ENCODE measurements around the gene HIBADH.

HIBADH gene

DNA sequence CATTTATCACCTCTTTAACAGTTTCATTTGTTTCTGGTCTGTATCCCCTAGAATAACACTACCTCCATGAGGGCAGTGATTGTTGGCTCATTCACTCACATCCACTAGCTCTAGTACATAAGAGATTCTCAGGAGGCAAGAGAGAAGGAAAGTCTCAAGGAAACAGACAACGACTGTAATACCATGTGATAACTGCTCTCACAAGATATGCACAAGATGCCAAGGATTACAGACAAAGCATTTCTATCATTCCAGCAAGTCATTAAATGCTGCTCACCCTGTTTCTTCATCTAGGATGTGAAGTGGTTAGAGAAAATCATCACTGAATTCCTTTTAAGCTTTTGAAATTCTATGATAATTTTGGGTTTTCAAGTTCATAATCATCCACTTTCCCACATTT is 115.3 kb downstream of the HIBADH start:
- Mint-ChIP-seq H3K36me3 (ENCODE audit: low read depth) (peaks cover 13% of the 10 kb centered on the region), H3K4me1 (ENCODE audit: low read depth) (no peaks in the 10 kb centered on the region), H3K4me3 (no peak overlapping the region), H3K27ac (no peak overlapping the region), H3K27me3 (no peaks in the 10 kb centered on the region), H3K9me3 (no peaks in the 10 kb centered on the region)
- DNase-seq: no peak

DNA sequence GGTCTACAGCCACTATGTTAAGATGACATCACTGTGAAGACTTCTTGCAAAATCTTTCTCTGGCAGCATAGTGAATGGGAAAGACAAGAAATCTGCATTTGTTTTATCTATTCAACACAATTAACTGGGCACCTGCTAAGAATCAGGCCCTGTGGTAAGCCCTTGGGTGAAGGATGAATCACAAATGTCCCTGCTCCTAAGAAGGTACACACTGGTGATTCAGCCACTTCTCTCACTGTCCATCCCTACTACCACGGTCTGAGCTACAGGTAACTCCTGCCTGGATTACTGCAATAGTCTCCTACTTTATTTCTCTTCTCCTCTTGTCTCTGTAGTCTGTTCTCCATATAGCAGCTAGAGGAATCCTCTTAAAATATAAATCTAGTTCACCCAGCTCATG is 116.1 kb downstream of the HIBADH start:
- Mint-ChIP-seq H3K9me3 (no peaks in the 10 kb centered on the region), H3K27me3 (no peaks in the 10 kb centered on the region), H3K36me3 (ENCODE audit: low read depth) (peaks cover 21% of the 10 kb centered on the region), H3K4me3 (no peak overlapping the region), H3K27ac (no peak overlapping the region), H3K4me1 (ENCODE audit: low read depth) (no peaks in the 10 kb centered on the region)
- DNase-seq: no peak

GRCh38 chr7:27535795-27536194 is 126.9 kb downstream of the HIBADH start:
- no peak overlapping the region for H3K27ac Mint-ChIP-seq
- no peaks in the 10 kb centered on the region for H3K27me3 Mint-ChIP-seq
- no peaks in the 10 kb centered on the region for H3K4me1 Mint-ChIP-seq (ENCODE audit: low read depth)

DNA sequence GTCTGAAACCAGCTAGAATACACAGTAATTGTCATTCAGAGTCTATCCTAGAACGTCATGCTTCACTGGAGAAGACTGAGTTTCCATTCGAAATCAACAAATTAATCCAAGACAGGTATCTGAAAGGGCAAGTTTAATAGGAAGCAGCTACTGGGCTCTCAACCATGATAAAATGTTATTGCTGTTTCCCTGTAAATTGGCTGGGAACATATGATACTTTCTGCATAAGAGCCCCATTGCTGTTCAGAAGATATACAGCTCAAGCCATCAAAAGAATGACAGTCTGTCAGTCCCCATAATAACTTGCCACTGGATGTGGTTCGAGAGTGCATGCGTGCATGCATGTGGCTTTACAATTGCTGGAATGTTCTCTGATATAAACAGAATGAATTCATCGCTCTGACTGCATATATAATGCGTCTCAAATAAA is 129.0 kb downstream of the HIBADH start:
- Mint-ChIP-seq H3K27ac (no peak overlapping the region), H3K4me3 (no peak overlapping the region), H3K27me3 (no peaks in the 10 kb centered on the region), H3K36me3 (ENCODE audit: low read depth) (peaks cover 36% of the 10 kb centered on the region), H3K9me3 (no peaks in the 10 kb centered on the region), H3K4me1 (ENCODE audit: low read depth) (no peaks in the 10 kb centered on the region)
- DNase-seq: no peak

More at GRCh38 chr7:27535795-27536194, 126.9 kb downstream of the HIBADH start:
- H3K4me3 Mint-ChIP-seq: no peak overlapping the region
- no peaks in the 10 kb centered on the region for H3K9me3 Mint-ChIP-seq
- DNase-seq: no peak
- H3K36me3 Mint-ChIP-seq (ENCODE audit: low read depth): peaks cover 34% of the 10 kb centered on the region

GRCh38 chr7:27532314-27532713 is 130.4 kb downstream of the HIBADH start:
- no peak overlapping the region for H3K4me3 Mint-ChIP-seq
- no peak overlapping the region for H3K27ac Mint-ChIP-seq
- no peaks in the 10 kb centered on the region for H3K27me3 Mint-ChIP-seq
- no peak for DNase-seq
- H3K9me3 Mint-ChIP-seq: no peaks in the 10 kb centered on the region
- no peaks in the 10 kb centered on the region for H3K4me1 Mint-ChIP-seq (ENCODE audit: low read depth)
- H3K36me3 Mint-ChIP-seq (ENCODE audit: low read depth): peaks cover 41% of the 10 kb centered on the region

GRCh38 chr7:27527348-27527714 is 135.4 kb downstream of the HIBADH start:
- no peak overlapping the region for H3K4me3 Mint-ChIP-seq
- H3K36me3 Mint-ChIP-seq (ENCODE audit: low read depth): peaks cover 69% of the 10 kb centered on the region
- DNase-seq: no peak
- no peak overlapping the region for H3K27ac Mint-ChIP-seq
- H3K27me3 Mint-ChIP-seq: no peaks in the 10 kb centered on the region
- no peaks in the 10 kb centered on the region for H3K9me3 Mint-ChIP-seq
- no peaks in the 10 kb centered on the region for H3K4me1 Mint-ChIP-seq (ENCODE audit: low read depth)

- Mint-ChIP-seq H3K27ac (no peak overlapping the region), H3K36me3 (ENCODE audit: low read depth) (peaks cover 69% of the 10 kb centered on the region), H3K4me1 (ENCODE audit: low read depth) (no peaks in the 10 kb centered on the region), H3K27me3 (no peaks in the 10 kb centered on the region), H3K9me3 (no peaks in the 10 kb centered on the region), H3K4me3 (no peak overlapping the region)
- DNase-seq: no peak
These were observed 135.9 kb downstream of the HIBADH start for GRCh38 chr7:27526611-27527347.

DNA sequence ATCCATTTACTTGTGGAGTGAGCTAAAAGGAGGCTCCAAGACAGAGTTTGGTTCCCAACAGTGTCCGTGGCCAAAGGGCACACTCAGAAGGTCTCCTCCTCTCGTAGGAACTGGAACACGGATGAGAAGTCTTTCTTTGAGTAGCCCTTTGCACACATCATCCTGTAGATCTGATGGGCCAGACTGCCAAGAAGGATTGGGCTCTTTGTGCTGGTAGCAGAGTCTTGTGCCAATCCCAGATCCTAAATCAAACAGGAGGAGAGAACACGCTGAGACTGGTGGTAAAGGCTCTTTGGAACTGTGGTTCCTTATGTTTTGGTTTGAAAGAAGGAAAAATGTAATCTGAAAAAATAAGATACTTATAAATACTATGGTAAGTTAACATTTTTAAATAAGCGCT is 136.6 kb downstream of the HIBADH start:
- no peaks in the 10 kb centered on the region for H3K9me3 Mint-ChIP-seq
- no peak overlapping the region for H3K27ac Mint-ChIP-seq
- no peak for DNase-seq
- no peaks in the 10 kb centered on the region for H3K27me3 Mint-ChIP-seq
- H3K4me3 Mint-ChIP-seq: no peak overlapping the region
- H3K36me3 Mint-ChIP-seq (ENCODE audit: low read depth): peaks cover 68% of the 10 kb centered on the region
- no peaks in the 10 kb centered on the region for H3K4me1 Mint-ChIP-seq (ENCODE audit: low read depth)

DNA sequence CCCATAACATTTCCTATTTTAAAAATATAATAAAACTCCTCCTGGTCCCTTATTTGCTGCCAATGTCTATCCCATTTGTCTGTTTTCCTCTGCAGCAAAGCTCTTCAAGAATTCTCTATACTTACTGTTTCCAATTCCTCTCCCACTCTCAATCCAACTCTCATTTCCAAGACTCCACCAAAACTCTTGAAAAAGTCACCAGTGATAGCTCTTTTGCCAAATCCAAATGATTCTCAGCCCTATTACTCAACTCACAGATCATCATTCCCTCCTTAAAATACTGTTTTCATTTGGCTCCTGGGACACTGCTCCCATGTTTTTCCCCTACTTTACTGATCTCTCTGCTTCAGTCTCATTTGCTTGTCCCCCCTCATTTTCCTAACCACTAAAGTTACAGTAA is 139.4 kb downstream of the HIBADH start:
- Mint-ChIP-seq H3K4me3 (no peak overlapping the region), H3K4me1 (ENCODE audit: low read depth) (no peaks in the 10 kb centered on the region), H3K27me3 (no peaks in the 10 kb centered on the region), H3K9me3 (no peaks in the 10 kb centered on the region), H3K27ac (no peak overlapping the region), H3K36me3 (ENCODE audit: low read depth) (peaks cover 44% of the 10 kb centered on the region)
- no peak for DNase-seq

DNA sequence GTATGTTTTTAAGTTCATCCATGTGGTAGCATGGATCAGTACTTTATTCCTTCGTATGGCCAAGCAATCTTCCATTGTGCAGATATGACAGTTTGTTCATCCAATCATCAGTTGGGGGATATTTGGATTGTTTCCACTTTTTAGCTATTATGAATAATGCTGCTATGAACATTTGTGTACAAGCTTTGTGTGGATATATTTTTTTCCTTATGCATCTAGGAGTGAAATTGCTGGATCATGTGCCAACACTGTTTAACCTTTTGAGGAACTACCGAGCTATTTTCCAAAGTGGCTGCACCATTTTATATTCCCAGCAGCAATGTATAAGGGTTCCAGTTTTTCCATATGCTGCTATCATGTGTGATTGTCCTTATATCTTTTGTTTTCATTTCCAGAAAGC is 140.1 kb downstream of the HIBADH start:
- H3K4me1 Mint-ChIP-seq (ENCODE audit: low read depth): peaks cover 2% of the 10 kb centered on the region
- H3K4me3 Mint-ChIP-seq: no peak overlapping the region
- H3K27me3 Mint-ChIP-seq: no peaks in the 10 kb centered on the region
- H3K36me3 Mint-ChIP-seq (ENCODE audit: low read depth): peaks cover 40% of the 10 kb centered on the region
- no peaks in the 10 kb centered on the region for H3K9me3 Mint-ChIP-seq
- DNase-seq: no peak
- no peak overlapping the region for H3K27ac Mint-ChIP-seq

DNA sequence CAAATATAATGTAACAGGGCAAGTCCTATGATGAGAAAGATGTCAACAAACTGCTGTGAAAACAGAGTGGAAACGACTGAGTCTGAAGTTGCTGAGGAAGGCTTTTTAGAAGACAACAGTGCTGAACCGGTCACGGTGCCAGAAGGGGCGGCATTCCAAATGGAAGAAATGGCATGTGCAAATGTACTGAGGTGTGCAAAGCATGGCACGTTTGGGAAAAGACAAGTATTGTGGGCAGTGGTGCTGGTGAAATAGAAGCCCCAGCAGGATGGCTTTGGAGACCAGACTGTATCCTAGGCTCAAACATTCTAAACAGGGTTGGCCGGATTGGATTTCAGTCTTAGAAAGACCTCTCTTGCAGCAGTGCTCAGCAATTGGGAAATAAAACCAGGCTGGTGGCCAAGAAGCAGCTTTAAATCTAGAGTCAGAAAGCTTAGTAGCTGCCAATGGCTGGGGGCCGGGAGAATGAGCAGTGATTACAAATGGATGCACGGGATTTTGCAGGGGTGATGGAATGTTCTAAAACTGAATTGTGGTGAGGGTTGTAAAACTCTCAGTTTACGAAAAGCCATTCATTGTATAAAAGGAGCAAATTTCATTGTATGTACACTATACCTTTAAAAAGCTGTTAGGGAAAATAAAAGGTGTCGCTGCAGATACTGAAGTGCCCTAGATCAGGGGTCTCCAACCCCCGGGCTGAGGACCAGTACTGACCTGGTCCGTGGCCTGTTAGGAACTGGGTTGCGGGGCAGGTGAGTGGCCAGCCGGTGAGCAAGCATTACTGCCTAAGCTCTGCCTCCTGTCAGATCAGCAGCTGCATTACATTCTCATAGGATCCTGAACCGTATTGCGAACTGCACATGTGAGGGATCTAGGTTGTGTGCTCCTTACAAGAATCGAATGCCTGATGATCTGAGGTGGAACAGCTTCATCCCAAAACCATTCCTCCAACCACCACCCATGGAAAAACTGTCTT is 141.6 kb downstream of the HIBADH start:
- Mint-ChIP-seq H3K9me3 (no peaks in the 10 kb centered on the region), H3K27me3 (no peaks in the 10 kb centered on the region), H3K4me3 (no peak overlapping the region), H3K36me3 (ENCODE audit: low read depth) (peaks cover 29% of the 10 kb centered on the region), H3K27ac (no peak overlapping the region), H3K4me1 (ENCODE audit: low read depth) (peaks cover 2% of the 10 kb centered on the region)
- DNase-seq: no peak

DNA sequence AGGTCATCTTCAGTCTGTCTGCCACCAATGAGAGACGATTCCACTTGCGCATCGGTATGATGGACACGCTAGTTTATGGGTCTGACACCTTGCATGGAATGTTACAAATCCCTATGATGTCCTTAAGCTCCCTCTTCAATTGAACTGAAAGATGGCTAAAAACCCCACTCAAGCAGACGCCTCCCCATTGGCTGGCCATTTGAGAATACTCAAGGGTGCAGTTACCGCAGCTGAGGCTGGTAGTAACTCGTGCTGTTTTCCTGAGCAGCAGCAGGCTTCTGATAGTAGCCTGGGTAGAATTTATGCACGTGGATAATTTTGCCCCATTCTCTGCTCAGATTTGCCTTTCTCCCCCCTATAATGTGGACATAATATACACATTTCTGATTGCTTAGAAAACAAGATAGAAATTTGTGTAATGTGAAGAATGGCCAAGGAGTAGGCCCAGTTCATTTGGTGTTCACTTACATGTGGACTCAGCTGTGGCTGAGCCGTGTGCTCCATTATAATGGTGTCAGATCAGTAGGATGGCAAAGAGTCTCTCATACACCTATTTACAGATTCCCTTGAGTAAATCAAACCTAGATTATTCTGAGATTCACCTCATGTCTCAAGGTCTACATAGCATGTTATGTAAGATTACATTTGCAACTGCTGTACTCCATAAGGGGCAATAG is 142.8 kb downstream of the HIBADH start:
- no peaks in the 10 kb centered on the region for H3K27me3 Mint-ChIP-seq
- peaks cover 2% of the 10 kb centered on the region for H3K4me1 Mint-ChIP-seq (ENCODE audit: low read depth)
- no peaks in the 10 kb centered on the region for H3K9me3 Mint-ChIP-seq
- H3K36me3 Mint-ChIP-seq (ENCODE audit: low read depth): peaks cover 19% of the 10 kb centered on the region
- no peak for DNase-seq
- H3K27ac Mint-ChIP-seq: no peak overlapping the region
- H3K4me3 Mint-ChIP-seq: no peak overlapping the region

GRCh38 chr7:27518561-27519350 is 143.9 kb downstream of the HIBADH start:
- H3K9me3 Mint-ChIP-seq: no peaks in the 10 kb centered on the region
- peaks cover 2% of the 10 kb centered on the region for H3K4me1 Mint-ChIP-seq (ENCODE audit: low read depth)
- no peaks in the 10 kb centered on the region for H3K27me3 Mint-ChIP-seq
- no peak overlapping the region for H3K4me3 Mint-ChIP-seq
- no peak for DNase-seq
- peaks cover 7% of the 10 kb centered on the region for H3K36me3 Mint-ChIP-seq (ENCODE audit: low read depth)
- no peak overlapping the region for H3K27ac Mint-ChIP-seq

GRCh38 chr7:27516421-27516820 is 146.3 kb downstream of the HIBADH start:
- H3K27me3 Mint-ChIP-seq: no peaks in the 10 kb centered on the region
- no peak overlapping the region for H3K27ac Mint-ChIP-seq
- H3K4me1 Mint-ChIP-seq (ENCODE audit: low read depth): peaks cover 2% of the 10 kb centered on the region
- no peak for DNase-seq
- peaks cover 2% of the 10 kb centered on the region for H3K36me3 Mint-ChIP-seq (ENCODE audit: low read depth)
- no peak overlapping the region for H3K4me3 Mint-ChIP-seq
- no peaks in the 10 kb centered on the region for H3K9me3 Mint-ChIP-seq
